Middle frontal gyrus (tissue), 1 donor: Measurements from ENCODE around the gene SP3.

Source experiments
- DNase-seq: peaks from one replicate; pipeline ENCODE4 v3.0.0-alpha.2; 2015; ENCODE audit warnings: low spot score; ENCODE audit errors: extremely low spot score

Gene SP3

GRCh38 chr2:173997269-173997668 lies 32.1 kb upstream of the SP3 start:
- DNase-seq = no peak

DNA sequence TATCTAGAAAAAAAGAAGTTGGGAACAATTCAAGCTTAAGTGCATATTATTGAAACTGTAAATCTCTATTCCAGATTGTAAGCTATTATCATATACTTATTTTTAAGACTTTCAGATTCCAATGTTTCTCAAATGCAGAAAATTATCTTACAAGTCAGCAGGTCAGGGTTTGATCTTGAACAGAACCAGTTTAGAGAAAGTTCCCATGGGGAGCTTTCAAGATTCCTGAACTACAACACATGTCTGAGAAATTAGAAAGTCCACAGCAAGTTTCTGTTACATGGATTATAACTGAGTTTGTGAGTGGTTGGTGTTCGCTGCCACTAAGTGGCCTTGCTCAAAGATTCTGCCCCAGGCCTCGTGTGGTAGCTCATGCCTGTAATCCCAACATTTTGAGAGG lies 31.6 kb upstream of the SP3 start:
- DNase-seq = no peak

GRCh38 chr2:173993459-173993858 lies 28.3 kb upstream of the SP3 start:
- no peak for DNase-seq

- no peak for DNase-seq
These were observed 26.8 kb upstream of the SP3 start for GRCh38 chr2:173991856-173992588.

DNA sequence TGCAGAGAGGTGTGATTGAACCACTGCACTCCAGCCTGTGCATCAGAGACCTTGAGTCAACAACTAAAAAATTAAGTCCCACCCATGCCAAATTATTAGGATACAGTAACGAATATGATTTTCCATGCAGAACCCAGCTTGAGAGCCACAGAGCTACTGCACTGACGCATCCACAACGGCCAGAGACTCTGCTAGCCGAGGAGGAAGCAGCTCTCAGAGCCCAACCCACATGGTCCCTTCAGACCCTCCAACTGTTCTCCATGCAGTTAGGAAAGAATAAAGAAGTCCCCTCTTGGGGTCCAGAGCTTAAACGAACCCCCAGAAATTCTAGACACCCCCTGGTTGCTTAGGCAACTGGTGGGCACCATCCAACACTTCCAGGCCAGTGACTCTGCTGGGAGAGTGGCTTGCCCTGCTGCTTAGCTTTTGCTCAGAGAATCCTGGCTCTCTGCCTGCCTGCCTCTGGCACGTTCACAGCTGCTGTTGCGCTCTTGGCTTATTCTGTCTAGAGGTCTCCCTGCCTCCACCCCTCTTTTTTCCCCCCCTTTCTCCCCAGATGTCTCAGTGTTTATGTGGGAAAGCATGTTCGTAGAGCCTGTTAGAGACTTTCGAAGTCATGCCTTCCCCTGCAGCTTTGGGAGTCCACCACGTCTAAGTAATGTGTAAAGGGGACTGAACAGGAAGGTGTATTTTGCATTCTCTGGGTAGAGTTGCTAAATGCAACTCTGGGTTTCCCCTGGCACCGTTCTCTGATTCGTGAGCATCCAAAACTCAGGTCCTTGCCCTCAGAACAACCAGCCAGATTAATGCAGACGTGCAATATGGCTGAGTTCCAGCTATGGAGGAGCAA lies 26.0 kb upstream of the SP3 start:
- no peak for DNase-seq

- no peak for DNase-seq
These were observed 25.1 kb upstream of the SP3 start for GRCh38 chr2:173990245-173990644.

- DNase-seq = no peak
These were observed 24.7 kb upstream of the SP3 start for GRCh38 chr2:173989884-173990215.

- no peak for DNase-seq
These were observed 24.1 kb upstream of the SP3 start for GRCh38 chr2:173989160-173989883.

DNA sequence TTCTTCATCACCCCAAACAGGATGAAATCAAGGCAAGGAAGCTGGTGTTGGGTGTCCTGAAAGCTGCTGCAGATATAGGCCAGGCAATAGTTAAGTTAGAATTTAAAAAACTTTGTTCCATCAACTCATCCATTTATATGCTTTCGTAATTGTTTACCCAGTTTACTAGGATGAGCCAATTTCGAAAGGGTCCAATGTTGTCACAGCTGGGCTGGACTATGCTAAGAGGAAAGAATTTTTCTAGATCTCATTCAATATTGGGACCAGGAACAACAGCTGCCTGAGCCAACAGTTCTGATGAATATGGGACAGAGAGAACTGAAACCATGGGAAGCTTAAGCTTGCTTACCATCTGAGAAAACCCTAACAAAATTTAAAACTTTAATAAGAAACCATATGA lies 21.6 kb upstream of the SP3 start:
- no peak for DNase-seq

GRCh38 chr2:173985605-173985992 lies 20.4 kb upstream of the SP3 start:
- no peak for DNase-seq

DNA sequence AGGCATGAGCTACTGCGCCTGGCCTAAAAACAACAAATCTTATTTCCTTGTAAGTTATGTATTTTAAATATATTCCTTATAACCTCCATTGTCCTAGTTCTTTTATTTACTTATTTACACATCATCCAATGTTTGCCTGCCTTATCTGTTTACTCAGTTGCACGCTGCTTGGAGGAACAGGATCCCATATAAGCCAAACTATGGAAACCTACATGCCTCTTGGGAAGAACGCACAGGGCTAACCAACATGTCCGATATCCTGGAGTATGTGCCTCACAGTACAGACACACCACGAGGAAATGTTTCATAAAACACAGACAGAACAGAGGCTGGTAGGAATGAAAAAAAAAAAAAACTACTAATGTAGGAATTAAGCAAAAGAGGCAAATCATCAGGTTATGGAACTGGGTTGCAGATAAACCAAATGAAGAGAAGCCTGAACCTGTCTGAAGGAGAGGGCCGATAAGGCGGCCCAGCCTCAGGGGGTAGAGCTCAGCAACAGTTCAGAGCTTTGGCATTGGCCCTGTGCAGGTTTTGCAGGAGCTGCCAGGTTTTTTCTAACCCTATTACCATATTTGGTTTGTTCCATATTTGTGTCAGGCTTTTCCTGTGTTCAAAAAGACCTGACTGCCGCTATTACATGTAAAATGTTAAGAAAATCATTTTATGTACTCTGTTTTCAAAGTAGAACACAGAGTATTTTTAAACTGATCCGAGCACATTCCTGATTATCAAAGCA lies 19.9 kb upstream of the SP3 start:
- DNase-seq = no peak

DNA sequence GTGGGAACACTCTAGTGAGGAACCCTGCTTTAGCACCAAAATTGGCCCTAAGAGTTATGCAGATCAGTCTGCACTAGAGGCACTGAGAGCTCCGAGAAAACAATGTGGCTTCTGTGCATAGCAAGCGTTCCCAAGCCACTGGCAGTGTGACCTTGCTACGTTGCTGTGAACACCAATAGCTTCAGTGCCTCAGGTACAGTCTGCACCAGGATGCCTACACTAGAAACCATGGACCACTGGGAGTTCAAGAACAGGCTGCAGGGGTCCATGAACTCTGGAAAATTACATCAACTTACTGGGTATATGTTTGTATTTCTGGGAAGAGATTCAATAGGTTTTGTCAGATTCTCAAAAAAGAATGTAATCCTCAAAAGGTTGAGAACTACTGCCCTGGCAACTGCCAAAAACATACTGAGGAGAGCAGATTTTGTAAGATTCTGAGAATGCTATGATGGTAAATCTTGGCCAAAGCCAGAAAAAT lies 18.3 kb upstream of the SP3 start:
- DNase-seq = no peak

DNA sequence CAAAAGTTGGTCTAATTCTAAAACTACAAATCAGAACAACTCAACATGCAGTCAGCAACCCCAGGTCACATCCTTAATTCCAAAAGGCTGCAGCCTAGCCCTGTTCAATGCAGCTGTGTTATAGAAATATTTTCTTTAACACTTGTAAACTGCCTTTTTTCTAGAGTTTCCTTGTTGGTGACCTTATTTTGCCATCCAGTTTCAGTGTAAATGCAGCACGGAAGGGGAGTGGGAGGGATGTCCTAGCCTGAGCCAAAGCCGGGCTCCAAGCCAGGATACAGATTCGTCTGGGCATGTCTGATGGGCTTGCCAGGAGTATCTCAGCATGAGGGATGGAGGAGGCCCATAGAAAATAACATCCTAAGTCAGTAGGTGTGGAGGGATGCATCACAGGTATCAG lies 17.7 kb upstream of the SP3 start:
- peak; percentile 43 for DNase-seq

- no peak for DNase-seq
These were observed 17.1 kb upstream of the SP3 start for GRCh38 chr2:173982182-173982714.

- DNase-seq = no peak
These were observed 16.3 kb upstream of the SP3 start for GRCh38 chr2:173981520-173981919.

DNA sequence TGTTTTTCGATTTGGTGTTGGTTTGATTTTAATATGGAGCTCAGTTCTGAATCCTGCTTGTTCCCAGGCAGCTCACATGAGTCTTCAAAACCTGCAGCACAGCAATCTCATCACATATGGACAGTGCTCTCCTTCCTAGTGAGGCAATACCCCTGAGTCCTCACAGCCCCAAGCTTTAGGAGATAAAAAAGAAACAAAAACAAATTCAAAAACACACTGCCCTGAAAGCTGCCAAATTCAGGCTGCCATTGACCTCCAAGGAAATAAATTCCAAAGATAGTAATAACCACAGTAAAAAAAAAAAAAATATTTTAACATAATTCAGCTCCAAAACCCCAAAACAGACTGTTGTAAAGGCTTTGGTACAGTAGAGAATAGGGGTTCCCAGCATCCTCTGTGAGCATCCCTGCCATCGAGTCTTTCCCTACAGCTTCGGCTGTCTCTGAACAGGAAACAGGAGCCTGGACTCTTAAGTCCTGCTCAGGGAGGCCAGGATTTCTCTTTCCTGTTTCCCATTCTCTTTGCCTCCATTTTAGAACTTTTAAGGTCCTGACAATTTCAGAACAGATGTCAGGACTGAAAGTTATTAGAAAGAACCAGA lies 14.7 kb upstream of the SP3 start:
- no peak for DNase-seq

DNA sequence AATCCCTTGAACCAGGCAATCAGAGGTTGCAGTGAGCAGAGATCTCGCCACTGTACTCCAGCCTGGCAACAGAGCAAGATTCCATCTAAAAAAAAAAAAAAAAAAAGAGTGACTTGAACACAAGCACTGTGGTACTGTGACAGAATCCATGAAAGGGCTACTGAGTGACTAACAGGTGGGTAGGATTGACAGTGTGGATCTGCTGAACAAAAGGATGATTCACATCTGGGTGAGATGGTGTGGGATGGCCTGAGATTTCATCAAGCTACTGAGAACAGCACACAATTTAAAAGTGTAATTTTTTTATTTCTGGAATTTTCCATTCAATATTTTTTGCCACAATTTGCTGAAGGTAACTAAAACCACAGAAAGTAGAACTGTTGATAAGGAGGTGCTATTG lies 13.3 kb upstream of the SP3 start:
- DNase-seq = no peak

DNA sequence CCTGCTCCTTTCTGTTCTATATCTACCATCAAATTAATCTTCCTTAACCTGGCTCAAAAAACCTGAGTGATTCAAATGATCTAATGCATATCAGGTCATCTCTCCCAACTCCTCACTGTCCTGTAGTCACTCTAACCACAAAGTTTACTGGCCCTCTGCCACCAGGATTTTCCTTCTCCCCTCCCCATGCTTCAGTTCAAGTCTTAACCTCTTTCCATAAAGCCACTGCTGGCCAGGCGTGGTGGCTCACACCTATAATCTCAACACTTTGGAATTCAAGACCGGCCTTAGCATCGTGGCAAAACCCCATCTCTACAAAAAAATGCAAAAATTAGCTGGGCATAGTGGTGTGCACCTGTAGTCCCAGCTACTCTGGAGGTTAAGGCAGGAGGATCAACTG lies 7.5 kb upstream of the SP3 start:
- no peak for DNase-seq

DNA sequence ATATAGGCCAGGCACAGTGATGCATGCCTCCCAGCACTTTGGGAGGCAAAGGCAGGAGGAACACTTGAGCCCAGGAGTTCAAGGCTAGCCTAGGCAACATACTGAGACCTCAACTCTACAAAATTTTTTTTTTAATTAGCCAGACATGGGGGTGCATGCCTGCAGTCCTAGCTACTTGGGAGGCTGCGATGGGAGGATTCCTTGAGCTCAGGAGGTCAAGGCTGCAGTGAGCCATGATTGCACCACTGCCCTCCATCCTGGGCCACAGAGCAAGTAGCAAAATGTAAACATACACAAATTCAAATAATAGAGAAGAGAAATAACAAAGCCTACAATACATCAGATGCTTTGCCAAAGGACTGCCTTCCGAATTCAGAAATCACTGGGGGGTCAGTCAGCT lies 7.0 kb upstream of the SP3 start:
- DNase-seq = no peak

- DNase-seq = no peak
These were observed 5.3 kb upstream of the SP3 start for GRCh38 chr2:173970516-173970924.

DNA sequence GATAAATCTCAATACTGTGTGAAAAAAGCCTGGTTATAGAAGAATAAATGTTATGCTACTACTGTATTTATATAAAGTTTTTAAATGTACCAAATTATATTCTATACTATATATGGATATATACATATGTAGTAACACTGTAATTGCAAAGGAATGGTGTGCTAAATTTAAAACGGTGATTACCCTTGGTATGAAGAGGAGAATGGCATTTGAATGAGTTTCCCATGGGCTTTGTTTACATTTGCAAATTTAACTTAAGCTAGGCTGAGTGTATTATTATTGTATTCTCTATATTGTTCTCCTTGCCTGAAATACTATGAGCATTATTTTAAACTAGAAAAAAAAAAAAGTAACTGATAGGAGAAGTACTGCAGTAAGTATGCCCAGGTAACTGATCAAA lies 4.7 kb upstream of the SP3 start:
- no peak for DNase-seq
